ENCODE measurements around the gene GRIP2.

DNA sequence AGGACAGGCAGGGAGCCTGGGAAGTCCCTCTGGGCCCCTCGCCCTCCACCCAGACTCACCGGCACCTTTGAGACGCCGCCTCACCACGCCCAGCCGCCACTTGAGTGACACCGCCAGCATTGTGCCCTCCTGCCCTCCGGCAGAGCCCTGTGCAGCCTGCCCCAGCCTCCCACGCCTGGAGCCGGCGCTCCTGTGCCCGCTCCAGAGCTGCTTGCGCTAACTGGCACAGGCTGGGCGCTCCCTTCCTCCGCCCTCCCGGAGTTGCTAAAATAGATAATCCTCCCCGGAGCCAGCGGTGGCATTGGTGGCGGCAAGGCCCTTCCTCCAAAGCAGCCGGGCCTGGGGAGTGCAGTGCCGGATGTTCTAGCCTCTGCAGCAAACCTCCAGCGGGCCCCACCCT is 15.7 kb upstream of the GRIP2 start:
- TF ChIP-seq, protein P1, sequence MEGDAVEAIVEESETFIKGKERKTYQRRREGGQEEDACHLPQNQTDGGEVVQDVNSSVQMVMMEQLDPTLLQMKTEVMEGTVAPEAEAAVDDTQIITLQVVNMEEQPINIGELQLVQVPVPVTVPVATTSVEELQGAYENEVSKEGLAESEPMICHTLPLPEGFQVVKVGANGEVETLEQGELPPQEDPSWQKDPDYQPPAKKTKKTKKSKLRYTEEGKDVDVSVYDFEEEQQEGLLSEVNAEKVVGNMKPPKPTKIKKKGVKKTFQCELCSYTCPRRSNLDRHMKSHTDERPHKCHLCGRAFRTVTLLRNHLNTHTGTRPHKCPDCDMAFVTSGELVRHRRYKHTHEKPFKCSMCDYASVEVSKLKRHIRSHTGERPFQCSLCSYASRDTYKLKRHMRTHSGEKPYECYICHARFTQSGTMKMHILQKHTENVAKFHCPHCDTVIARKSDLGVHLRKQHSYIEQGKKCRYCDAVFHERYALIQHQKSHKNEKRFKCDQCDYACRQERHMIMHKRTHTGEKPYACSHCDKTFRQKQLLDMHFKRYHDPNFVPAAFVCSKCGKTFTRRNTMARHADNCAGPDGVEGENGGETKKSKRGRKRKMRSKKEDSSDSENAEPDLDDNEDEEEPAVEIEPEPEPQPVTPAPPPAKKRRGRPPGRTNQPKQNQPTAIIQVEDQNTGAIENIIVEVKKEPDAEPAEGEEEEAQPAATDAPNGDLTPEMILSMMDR (IDR thresholded peaks at IDR 0.05), result no peak
- TF ChIP-seq EP300 (IDR thresholded peaks at IDR 0.05), result no peak

Measured in ovary (tissue), 3 donors.